WTC11 (cell line): ENCODE results near the gene CHST13.

Experiments used
- ESRRA ChIP-seq: sonication (generic); formaldehyde crosslinking; IDR thresholded peaks from 2 replicates; pipeline ENCODE4 v1.8.1; 2022; ENCODE audit warnings: mild to moderate bottlenecking, missing genetic modification reagents, borderline replicate concordance
- GABPB1 ChIP-seq: sonication (generic); formaldehyde crosslinking; IDR thresholded peaks from 2 replicates; pipeline ENCODE4 v1.8.1; 2023; ENCODE audit warnings: mild to moderate bottlenecking, missing genetic modification reagents
- KAT7 ChIP-seq: sonication (generic); formaldehyde crosslinking; IDR thresholded peaks from 2 replicates; pipeline ENCODE4 v1.8.1; 2023; ENCODE audit warnings: missing genetic modification reagents, mild to moderate bottlenecking, borderline replicate concordance
- MXD4 ChIP-seq: fragments of 250-450 bp; sonication (Bioruptor Pico); IDR thresholded peaks from 2 replicates; pipeline ENCODE4 v1.8.0; 2021; ENCODE audit warnings: mild to moderate bottlenecking, moderate library complexity, borderline replicate concordance
- NR1H2 ChIP-seq: sonication (generic); formaldehyde crosslinking; IDR thresholded peaks from 2 replicates; pipeline ENCODE4 v1.9.0; 2021; ENCODE audit warnings: mild to moderate bottlenecking, moderate library complexity, missing genetic modification reagents
- TCF7 ChIP-seq: sonication (generic); formaldehyde crosslinking; IDR thresholded peaks from 2 replicates; pipeline ENCODE4 v1.8.0; 2022; ENCODE audit warnings: mild to moderate bottlenecking, low read depth, missing genetic modification reagents, moderate library complexity
- TF ChIP-seq, protein P1 (sequence below): fragments of 200-600 bp; IDR thresholded peaks from 2 replicates; pipeline ENCODE4 v1.8.0; 2022; ENCODE audit warnings: antibody characterized with exemption
- TF ChIP-seq, protein P2 (sequence below): sonication (generic); formaldehyde crosslinking; IDR thresholded peaks from 2 replicates; pipeline ENCODE4 v1.8.0; 2022; ENCODE audit warnings: mild to moderate bottlenecking, missing genetic modification reagents

DNA sequence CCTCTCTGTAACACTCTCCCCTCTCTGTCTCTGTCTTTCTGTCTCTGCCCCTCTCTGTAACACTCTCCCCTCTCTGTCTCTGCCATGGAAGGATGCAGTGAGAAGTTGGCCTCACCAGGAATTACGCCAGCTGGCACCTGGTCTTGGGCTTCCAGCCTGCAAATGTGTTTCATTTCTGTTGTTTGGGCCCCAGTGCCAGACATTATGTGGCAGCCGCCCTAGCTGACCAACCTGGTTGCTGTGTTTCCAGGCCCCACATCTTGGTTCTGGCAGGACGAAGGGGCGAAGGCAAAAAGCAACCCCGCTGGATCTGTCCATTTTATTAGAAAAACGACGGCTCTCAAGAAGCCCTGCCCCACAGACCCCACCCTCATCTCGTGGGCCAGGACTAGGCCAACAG is 43.1 kb upstream of the CHST13 start:
- TF ChIP-seq, protein P1, sequence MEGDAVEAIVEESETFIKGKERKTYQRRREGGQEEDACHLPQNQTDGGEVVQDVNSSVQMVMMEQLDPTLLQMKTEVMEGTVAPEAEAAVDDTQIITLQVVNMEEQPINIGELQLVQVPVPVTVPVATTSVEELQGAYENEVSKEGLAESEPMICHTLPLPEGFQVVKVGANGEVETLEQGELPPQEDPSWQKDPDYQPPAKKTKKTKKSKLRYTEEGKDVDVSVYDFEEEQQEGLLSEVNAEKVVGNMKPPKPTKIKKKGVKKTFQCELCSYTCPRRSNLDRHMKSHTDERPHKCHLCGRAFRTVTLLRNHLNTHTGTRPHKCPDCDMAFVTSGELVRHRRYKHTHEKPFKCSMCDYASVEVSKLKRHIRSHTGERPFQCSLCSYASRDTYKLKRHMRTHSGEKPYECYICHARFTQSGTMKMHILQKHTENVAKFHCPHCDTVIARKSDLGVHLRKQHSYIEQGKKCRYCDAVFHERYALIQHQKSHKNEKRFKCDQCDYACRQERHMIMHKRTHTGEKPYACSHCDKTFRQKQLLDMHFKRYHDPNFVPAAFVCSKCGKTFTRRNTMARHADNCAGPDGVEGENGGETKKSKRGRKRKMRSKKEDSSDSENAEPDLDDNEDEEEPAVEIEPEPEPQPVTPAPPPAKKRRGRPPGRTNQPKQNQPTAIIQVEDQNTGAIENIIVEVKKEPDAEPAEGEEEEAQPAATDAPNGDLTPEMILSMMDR = no peak
- TF ChIP-seq, protein P2, sequence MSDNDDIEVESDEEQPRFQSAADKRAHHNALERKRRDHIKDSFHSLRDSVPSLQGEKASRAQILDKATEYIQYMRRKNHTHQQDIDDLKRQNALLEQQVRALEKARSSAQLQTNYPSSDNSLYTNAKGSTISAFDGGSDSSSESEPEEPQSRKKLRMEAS (CRISPR knock-in tag) = no peak
- TF ChIP-seq TCF7 (CRISPR knock-in tag) (no peak), ESRRA (no peak), NR1H2 (CRISPR knock-in tag) (no peak), KAT7 (CRISPR knock-in tag) (no peak), GABPB1 (no peak), MXD4 (CRISPR knock-in tag) (no peak)
